WTC11 (cell line): ENCODE data around the gene LRMDA.

Source experiments
- ESRRA ChIP-seq: sonication (generic); formaldehyde crosslinking; IDR thresholded peaks from 2 replicates; pipeline ENCODE4 v1.8.1; 2022; ENCODE audit warnings: mild to moderate bottlenecking, missing genetic modification reagents, borderline replicate concordance
- SP1 ChIP-seq: sonication (generic); formaldehyde crosslinking; conservative IDR thresholded peaks from 2 replicates; pipeline ENCODE4 v1.8.1; 2022; ENCODE audit warnings: missing genetic modification reagents
- ZNF121 ChIP-seq: sonication (generic); formaldehyde crosslinking; IDR thresholded peaks from 2 replicates; pipeline ENCODE4 v1.8.0; 2023; ENCODE audit warnings: missing genetic modification reagents
- ZNF317 ChIP-seq: sonication (generic); formaldehyde crosslinking; IDR thresholded peaks from 2 replicates; pipeline ENCODE4 v1.8.1; 2023; ENCODE audit warnings: low read depth, mild to moderate bottlenecking, moderate library complexity, missing genetic modification reagents, borderline replicate concordance
- TF ChIP-seq, protein P1 (sequence below): sonication (generic); formaldehyde crosslinking; conservative IDR thresholded peaks from 2 replicates; pipeline ENCODE4 v1.8.1; 2023; ENCODE audit warnings: mild to moderate bottlenecking, low read depth, missing genetic modification reagents, moderate library complexity
- TF ChIP-seq, protein P2 (sequence below): fragments of 200-600 bp; IDR thresholded peaks from 2 replicates; pipeline ENCODE4 v1.8.0; 2022; ENCODE audit warnings: antibody characterized with exemption
- TF ChIP-seq, protein P3 (sequence below): sonication (generic); formaldehyde crosslinking; conservative IDR thresholded peaks from 2 replicates; pipeline ENCODE4 v1.8.1; 2022; ENCODE audit warnings: mild to moderate bottlenecking, missing genetic modification reagents
- TF ChIP-seq, protein P4 (sequence below): sonication (generic); formaldehyde crosslinking; IDR thresholded peaks from 2 replicates; pipeline ENCODE4 v1.8.1; 2023; ENCODE audit warnings: mild to moderate bottlenecking, missing genetic modification reagents, moderate library complexity
- TF ChIP-seq, protein P5 (sequence below): fragments of 250-450 bp; sonication (Bioruptor Pico); IDR thresholded peaks from 2 replicates; pipeline ENCODE4 v1.9.0; 2021; ENCODE audit warnings: mild to moderate bottlenecking

DNA sequence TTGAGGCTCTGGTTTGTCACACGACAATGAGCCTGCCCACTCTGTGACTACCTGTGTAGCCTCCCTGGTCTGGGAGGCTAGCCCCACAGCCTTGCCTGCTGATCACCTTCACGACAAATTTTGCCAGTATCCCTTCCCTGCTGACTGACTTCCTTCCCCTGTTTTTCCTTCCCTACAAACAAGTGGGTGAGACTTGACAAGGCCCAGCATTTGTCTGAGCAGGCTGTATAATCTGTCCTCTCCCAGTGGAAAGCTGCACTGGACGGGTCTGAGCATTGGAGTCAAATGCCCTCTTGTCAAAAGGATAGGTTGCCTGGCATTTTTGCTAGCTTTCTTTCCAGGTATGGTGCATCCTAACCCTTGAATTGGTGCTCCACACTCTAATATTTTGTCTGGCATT is 1117.7 kb downstream of the LRMDA start:
- TF ChIP-seq, protein P1, sequence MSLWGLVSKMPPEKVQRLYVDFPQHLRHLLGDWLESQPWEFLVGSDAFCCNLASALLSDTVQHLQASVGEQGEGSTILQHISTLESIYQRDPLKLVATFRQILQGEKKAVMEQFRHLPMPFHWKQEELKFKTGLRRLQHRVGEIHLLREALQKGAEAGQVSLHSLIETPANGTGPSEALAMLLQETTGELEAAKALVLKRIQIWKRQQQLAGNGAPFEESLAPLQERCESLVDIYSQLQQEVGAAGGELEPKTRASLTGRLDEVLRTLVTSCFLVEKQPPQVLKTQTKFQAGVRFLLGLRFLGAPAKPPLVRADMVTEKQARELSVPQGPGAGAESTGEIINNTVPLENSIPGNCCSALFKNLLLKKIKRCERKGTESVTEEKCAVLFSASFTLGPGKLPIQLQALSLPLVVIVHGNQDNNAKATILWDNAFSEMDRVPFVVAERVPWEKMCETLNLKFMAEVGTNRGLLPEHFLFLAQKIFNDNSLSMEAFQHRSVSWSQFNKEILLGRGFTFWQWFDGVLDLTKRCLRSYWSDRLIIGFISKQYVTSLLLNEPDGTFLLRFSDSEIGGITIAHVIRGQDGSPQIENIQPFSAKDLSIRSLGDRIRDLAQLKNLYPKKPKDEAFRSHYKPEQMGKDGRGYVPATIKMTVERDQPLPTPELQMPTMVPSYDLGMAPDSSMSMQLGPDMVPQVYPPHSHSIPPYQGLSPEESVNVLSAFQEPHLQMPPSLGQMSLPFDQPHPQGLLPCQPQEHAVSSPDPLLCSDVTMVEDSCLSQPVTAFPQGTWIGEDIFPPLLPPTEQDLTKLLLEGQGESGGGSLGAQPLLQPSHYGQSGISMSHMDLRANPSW (CRISPR knock-in tag): no peak
- TF ChIP-seq ZNF121 (CRISPR knock-in tag): no peak
- TF ChIP-seq, protein P2, sequence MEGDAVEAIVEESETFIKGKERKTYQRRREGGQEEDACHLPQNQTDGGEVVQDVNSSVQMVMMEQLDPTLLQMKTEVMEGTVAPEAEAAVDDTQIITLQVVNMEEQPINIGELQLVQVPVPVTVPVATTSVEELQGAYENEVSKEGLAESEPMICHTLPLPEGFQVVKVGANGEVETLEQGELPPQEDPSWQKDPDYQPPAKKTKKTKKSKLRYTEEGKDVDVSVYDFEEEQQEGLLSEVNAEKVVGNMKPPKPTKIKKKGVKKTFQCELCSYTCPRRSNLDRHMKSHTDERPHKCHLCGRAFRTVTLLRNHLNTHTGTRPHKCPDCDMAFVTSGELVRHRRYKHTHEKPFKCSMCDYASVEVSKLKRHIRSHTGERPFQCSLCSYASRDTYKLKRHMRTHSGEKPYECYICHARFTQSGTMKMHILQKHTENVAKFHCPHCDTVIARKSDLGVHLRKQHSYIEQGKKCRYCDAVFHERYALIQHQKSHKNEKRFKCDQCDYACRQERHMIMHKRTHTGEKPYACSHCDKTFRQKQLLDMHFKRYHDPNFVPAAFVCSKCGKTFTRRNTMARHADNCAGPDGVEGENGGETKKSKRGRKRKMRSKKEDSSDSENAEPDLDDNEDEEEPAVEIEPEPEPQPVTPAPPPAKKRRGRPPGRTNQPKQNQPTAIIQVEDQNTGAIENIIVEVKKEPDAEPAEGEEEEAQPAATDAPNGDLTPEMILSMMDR: no peak
- no peak for TF ChIP-seq SP1 (CRISPR knock-in tag)
- TF ChIP-seq, protein P3, sequence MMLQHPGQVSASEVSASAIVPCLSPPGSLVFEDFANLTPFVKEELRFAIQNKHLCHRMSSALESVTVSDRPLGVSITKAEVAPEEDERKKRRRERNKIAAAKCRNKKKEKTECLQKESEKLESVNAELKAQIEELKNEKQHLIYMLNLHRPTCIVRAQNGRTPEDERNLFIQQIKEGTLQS (CRISPR knock-in tag): no peak
- TF ChIP-seq ZNF317 (CRISPR knock-in tag): no peak
- TF ChIP-seq, protein P4, sequence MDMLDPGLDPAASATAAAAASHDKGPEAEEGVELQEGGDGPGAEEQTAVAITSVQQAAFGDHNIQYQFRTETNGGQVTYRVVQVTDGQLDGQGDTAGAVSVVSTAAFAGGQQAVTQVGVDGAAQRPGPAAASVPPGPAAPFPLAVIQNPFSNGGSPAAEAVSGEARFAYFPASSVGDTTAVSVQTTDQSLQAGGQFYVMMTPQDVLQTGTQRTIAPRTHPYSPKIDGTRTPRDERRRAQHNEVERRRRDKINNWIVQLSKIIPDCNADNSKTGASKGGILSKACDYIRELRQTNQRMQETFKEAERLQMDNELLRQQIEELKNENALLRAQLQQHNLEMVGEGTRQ: no peak
- no peak for TF ChIP-seq ESRRA (CRISPR knock-in tag)
- TF ChIP-seq, protein P5, sequence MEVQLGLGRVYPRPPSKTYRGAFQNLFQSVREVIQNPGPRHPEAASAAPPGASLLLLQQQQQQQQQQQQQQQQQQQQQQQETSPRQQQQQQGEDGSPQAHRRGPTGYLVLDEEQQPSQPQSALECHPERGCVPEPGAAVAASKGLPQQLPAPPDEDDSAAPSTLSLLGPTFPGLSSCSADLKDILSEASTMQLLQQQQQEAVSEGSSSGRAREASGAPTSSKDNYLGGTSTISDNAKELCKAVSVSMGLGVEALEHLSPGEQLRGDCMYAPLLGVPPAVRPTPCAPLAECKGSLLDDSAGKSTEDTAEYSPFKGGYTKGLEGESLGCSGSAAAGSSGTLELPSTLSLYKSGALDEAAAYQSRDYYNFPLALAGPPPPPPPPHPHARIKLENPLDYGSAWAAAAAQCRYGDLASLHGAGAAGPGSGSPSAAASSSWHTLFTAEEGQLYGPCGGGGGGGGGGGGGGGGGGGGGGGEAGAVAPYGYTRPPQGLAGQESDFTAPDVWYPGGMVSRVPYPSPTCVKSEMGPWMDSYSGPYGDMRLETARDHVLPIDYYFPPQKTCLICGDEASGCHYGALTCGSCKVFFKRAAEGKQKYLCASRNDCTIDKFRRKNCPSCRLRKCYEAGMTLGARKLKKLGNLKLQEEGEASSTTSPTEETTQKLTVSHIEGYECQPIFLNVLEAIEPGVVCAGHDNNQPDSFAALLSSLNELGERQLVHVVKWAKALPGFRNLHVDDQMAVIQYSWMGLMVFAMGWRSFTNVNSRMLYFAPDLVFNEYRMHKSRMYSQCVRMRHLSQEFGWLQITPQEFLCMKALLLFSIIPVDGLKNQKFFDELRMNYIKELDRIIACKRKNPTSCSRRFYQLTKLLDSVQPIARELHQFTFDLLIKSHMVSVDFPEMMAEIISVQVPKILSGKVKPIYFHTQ (CRISPR knock-in tag): no peak
